Measurements from ENCODE around the gene MFSD6. TPM values are rescaled to one million over a fixed set of nuclear protein-coding genes. Genes with fewer than 3 reads are reported as not detected.

The MFSD6 gene
- total RNA-seq, 1 experiment from 2014 or later, result 0.53 TPM

GRCh38 chr2:190538201-190538600, 130.0 kb downstream of the MFSD6 start:
- DNase-seq, result no peak
- Histone ChIP-seq H3K27me3 (no peaks in the 10 kb centered on the region), H3K36me3 (peaks cover 6% of the 10 kb centered on the region), H3K4me3 (no peak overlapping the region), H3K9me3 (peaks cover 34% of the 10 kb centered on the region)

GRCh38 chr2:190540048-190540447, 131.9 kb downstream of the MFSD6 start:
- Histone ChIP-seq H3K4me3 (no peak overlapping the region), H3K9me3 (peaks cover 34% of the 10 kb centered on the region), H3K27me3 (no peaks in the 10 kb centered on the region), H3K36me3 (peaks cover 6% of the 10 kb centered on the region)
- DNase-seq, result no peak

- Histone ChIP-seq H3K4me3 (no peak overlapping the region), H3K27me3 (no peaks in the 10 kb centered on the region), H3K9me3 (peaks cover 11% of the 10 kb centered on the region), H3K36me3 (no peaks in the 10 kb centered on the region)
- no peak for DNase-seq
Measured at GRCh38 chr2:190545093-190545492, 136.9 kb downstream of the MFSD6 start.

GRCh38 chr2:190545555-190546385, 137.6 kb downstream of the MFSD6 start:
- no peaks in the 10 kb centered on the region for H3K27me3 ChIP-seq
- no peak for DNase-seq
- no peak overlapping the region for H3K4me3 ChIP-seq
- H3K36me3 ChIP-seq, result no peaks in the 10 kb centered on the region
- H3K9me3 ChIP-seq, result peaks cover 4% of the 10 kb centered on the region; the same call in 1 of the 2 replicates

GRCh38 chr2:190546734-190547133, 138.6 kb downstream of the MFSD6 start:
- Histone ChIP-seq H3K9me3 (peaks cover 1% of the 10 kb centered on the region; the same call in 1 of the 2 replicates), H3K27me3 (no peaks in the 10 kb centered on the region), H3K36me3 (no peaks in the 10 kb centered on the region), H3K4me3 (no peak overlapping the region)
- DNase-seq, result no peak

GRCh38 chr2:190547886-190548285, 139.7 kb downstream of the MFSD6 start:
- no peaks in the 10 kb centered on the region for H3K36me3 ChIP-seq
- no peaks in the 10 kb centered on the region for H3K9me3 ChIP-seq
- H3K27me3 ChIP-seq, result no peaks in the 10 kb centered on the region
- no peak for DNase-seq
- no peak overlapping the region for H3K4me3 ChIP-seq

GRCh38 chr2:190550137-190550536, 142.0 kb downstream of the MFSD6 start:
- Histone ChIP-seq H3K9me3 (no peaks in the 10 kb centered on the region), H3K27me3 (no peaks in the 10 kb centered on the region), H3K36me3 (no peaks in the 10 kb centered on the region), H3K4me3 (no peak overlapping the region)
- DNase-seq, result no peak

Other genes with a start within 250 kb of the MFSD6 start
- gene HIBCH, start 88.5 kb upstream of the MFSD6 start, total RNA-seq (2014; rRNA removed; shearing (Covaris generic); ENCODE audit: low replicate concordance), result 7.4 and 13.9 TPM in 2 replicates
- 15.9 and 66.6 TPM in 2 replicates for gene INPP1, start 64.8 kb upstream of the MFSD6 start, total RNA-seq (2014; rRNA removed; shearing (Covaris generic); ENCODE audit: low replicate concordance)
- gene NEMP2, start 126.4 kb downstream of the MFSD6 start, total RNA-seq (2014; rRNA removed; shearing (Covaris generic); ENCODE audit: low replicate concordance), result 7.0 and 9.2 TPM in 2 replicates
- gene NAB1, start 240.7 kb downstream of the MFSD6 start, total RNA-seq (2014; rRNA removed; shearing (Covaris generic); ENCODE audit: low replicate concordance), result 18.5 and 93.0 TPM in 2 replicates

Measured in MG63 (cell line).